Measurements from ENCODE around the gene DAP.
"Not testable (repeated sequence)": the region's sequence is repeated elsewhere in the genome, so short reads cannot be mapped to it uniquely, and the experiment has no call there.

DAP gene

GRCh38 chr5:10735569-10736276 is 25.3 kb downstream of the DAP start:
- DNase-seq (ENCODE audit: low read depth in 2 of 2, low spot score in 1 of 2) = no peak

DNA sequence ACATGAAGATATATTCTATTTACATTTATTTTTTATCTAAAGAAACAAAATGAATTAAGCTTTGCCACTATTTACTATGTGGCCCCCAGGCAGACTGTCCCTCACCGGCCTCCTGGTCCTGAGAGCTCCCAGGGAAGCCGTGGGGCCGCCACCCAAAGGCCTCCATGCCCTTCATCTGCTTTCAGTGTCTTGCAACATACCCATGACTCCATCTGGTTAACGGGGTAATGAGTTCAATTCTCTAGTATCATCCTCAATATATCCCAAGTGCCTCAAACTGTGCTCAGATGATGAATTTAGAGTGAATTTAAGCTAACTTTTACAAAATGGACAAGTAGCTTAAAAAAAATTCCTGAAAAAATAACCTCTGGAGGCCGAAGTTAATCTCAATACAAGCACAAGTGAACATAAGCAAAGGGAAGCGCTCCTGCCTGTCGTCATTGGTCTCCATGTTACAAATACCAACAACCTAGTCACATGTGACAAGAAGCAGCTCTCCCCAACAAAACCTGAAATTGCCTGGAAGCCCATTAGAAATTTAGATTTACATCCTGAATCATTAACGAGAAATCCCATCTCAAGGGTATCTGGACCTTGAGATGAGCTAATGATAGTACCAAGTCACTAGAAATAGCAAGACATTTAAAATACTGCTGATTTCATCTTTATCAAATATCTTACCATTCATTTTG is 26.1 kb downstream of the DAP start:
- DNase-seq (ENCODE audit: low read depth in 2 of 2, low spot score in 1 of 2) = no peak

- DNase-seq (ENCODE audit: low read depth in 2 of 2, low spot score in 1 of 2) = no peak
Observed at GRCh38 chr5:10734037-10734709, 26.9 kb downstream of the DAP start.

GRCh38 chr5:10733426-10733825 is 27.6 kb downstream of the DAP start:
- no peak for DNase-seq (ENCODE audit: low read depth in 2 of 2, low spot score in 1 of 2)

GRCh38 chr5:10731913-10732312 is 29.1 kb downstream of the DAP start:
- DNase-seq (ENCODE audit: low read depth in 2 of 2, low spot score in 1 of 2) = no peak

- DNase-seq (ENCODE audit: low read depth in 2 of 2, low spot score in 1 of 2) = no peak
Observed at GRCh38 chr5:10730043-10730351, 31.0 kb downstream of the DAP start.

DNA sequence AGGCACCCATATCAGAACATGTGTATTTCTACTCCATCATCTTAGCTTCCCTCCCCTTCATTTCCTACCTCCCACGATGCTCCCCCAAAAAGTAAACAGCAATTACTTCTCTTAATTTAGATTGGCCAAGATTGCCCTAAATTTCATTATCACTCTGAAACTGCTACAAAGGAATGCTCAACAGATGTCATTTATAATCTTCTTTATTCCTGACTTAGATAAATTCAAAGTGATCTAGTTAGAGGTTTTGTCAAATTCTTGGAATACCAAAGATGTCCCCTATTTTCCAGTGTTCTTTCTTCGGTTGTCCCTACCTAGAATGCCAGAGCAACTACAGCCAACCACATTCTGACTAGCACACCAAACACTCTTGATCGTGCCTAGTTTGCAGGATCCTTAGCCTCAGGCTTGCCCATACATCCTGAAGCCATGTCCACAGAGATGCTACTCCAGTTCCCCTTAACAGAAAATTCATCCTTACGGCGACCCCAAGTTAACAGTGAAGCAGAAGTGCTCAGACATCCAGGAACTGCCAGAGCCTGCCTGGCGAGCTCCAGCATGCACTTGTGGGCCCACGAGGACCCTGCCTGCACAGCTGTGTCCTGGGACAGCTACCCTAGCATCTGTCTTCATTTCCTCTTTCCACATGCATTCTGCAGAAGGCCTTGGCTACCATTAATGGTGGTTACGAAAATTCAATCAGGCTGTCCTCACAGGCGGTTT is 31.6 kb downstream of the DAP start:
- no peak for DNase-seq (ENCODE audit: low read depth in 2 of 2, low spot score in 1 of 2)

GRCh38 chr5:10728679-10729078 is 32.4 kb downstream of the DAP start:
- no peak for DNase-seq (ENCODE audit: low read depth in 2 of 2, low spot score in 1 of 2)

DNA sequence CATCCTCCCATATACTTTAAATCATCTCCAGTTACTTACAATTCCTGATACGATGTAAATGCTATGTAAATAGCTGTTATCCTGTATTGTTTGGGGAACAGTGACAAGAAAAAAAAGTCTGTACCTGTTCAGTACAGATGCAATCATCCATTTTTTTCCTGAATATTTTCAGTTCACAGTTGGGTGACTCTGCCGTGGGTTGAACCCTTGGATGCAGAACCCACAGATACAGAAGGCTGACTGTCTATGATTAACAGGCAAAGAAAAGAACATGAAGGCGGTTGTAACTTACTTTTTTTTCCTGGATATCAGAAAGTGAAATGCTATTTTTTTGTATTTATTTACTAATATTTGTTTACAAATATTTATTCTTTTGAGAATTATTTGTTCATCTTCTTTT is 33.2 kb downstream of the DAP start:
- no peak for DNase-seq (ENCODE audit: low read depth in 2 of 2, low spot score in 1 of 2)

GRCh38 chr5:10726913-10727517 is 34.0 kb downstream of the DAP start:
- DNase-seq (ENCODE audit: low read depth in 2 of 2, low spot score in 1 of 2) = peak in 1 of 2 donors; percentile 3

DNA sequence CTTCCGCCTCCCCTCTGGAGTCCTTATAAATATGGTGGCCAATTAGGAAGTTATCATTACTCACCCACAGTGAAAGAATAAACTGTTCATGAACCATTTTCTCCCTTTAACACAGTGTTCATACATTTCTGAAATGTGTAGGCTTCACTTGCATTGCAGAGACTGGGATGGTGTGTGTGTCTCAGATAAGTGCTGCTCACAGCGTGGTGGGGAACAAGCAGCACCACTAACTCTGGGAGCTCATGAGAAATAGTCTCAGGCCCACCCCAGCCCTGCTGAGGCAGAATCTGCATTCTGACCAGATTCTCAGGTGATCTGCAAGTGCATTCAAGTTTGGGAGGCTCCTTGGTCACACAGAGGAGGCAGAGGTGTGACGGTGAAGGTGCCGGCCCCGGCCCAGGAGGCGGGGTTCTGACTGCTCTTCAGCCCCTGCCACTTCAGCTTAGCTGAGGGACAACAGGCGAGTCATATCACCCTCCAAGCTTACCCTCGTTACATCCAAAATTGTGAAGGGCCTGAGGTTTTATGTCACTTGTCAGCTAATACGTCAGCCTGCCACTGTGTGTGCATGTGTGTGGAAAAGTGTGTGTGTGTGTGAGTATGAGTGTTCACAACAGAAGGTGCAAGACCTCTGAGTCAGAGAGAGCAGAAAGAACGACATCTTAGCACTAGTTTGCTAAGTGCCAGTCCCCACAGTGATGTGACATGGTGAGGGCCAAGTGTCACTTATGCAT is 34.7 kb downstream of the DAP start:
- no peak for DNase-seq (ENCODE audit: low read depth in 2 of 2, low spot score in 1 of 2)

- DNase-seq (ENCODE audit: low read depth in 2 of 2, low spot score in 1 of 2) = no peak
Observed at GRCh38 chr5:10725636-10726035, 35.4 kb downstream of the DAP start.

- no peak for DNase-seq (ENCODE audit: low read depth in 2 of 2, low spot score in 1 of 2)
Observed at GRCh38 chr5:10724781-10725507, 36.1 kb downstream of the DAP start.

DNA sequence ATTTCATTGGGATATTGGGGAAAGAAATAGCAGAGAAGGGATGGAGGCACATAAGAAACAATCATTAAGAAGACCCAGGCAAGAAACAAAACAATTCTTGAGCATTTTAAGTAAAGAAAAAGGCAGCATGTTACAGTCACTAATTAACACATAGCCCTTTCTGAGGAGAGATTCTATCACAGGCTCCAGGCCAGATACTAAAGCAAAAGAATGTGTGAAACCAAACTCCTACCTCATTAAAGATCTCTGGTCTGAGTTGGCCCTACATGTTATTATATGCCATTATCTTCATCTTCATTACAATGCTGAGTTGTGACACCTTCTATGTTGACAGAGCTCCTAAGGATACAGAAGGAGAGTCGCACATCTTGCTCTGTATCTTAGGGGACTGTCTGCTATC is 37.5 kb downstream of the DAP start:
- no peak for DNase-seq (ENCODE audit: low read depth in 2 of 2, low spot score in 1 of 2)

DNA sequence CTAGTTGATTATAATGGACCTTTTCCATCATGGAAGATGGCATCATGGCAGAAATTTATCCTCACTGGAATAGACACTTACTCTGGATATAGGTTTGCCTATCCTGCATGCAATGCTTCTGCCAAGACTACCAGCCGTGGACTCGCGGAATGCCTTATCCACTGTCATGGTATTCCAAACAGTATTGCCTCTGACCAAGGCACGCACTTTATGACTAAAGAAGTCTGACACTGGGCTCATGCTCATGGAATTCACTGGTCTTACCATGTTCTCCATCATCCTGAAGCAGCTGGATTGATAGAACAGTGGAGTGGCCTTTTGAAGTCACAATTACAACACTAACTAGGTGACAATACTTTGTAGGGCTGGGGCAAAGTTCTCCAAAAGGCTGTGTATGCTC is 40.3 kb downstream of the DAP start:
- not testable (repeated sequence) for DNase-seq (ENCODE audit: low read depth in 2 of 2, low spot score in 1 of 2)

DNA sequence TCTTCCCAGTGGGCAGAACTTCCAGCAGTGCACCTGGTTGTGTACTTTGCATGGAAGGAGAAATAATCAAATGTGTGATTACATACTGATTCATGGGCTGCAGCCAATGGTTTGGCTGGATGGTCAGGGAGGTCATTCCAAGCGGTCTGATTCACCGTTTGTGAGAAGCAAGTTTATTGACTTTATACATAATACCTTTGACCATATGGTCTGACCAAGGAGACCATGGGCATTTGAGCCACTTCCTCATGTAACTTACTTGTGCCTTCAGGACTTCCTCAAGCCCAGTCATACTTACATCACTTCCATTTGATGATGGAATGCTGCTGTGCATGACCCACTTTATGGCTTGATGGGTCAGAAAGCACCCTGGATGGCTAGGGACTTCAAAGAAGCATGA is 41.1 kb downstream of the DAP start:
- DNase-seq (ENCODE audit: low read depth in 2 of 2, low spot score in 1 of 2) = no peak

DNA sequence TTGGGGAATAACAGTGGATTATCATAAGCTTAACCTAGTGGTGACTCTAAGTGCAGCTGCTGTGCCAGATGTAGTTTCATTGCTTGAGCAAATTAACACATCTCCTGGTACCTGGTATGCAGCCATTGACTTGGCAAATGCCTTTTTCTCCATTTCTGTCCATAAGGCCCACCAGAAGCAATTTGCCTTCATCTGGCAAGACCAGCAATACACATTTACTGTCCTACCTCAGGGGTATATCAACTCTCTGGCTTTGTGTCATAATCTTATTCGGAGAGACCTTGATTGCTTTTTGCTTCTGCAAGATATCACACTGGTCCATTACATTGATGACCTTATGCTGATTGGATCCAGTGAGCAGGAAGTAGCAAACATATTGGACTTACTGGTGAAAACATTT is 42.4 kb downstream of the DAP start:
- DNase-seq (ENCODE audit: low read depth in 2 of 2, low spot score in 1 of 2) = not testable (repeated sequence)

DNA sequence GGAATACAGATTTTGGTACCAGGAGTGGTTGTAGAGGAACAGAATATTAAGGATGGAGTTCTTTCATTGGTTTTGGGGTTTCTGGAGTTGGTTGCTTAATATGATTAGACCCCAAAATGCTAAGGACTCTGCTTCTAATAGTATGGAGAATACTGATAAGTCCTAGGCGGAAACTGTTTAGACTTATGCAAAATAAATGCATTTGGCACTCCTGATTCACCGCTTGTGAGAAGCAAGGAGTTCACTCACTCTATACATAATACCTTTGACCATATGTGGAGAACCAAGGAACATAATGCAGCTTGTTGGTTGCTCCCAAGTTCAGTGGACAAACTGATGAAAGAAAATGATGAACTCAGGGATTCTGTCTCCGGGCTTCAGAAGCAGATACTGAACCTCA is 44.2 kb downstream of the DAP start:
- DNase-seq (ENCODE audit: low read depth in 2 of 2, low spot score in 1 of 2) = not testable (repeated sequence)

DNA sequence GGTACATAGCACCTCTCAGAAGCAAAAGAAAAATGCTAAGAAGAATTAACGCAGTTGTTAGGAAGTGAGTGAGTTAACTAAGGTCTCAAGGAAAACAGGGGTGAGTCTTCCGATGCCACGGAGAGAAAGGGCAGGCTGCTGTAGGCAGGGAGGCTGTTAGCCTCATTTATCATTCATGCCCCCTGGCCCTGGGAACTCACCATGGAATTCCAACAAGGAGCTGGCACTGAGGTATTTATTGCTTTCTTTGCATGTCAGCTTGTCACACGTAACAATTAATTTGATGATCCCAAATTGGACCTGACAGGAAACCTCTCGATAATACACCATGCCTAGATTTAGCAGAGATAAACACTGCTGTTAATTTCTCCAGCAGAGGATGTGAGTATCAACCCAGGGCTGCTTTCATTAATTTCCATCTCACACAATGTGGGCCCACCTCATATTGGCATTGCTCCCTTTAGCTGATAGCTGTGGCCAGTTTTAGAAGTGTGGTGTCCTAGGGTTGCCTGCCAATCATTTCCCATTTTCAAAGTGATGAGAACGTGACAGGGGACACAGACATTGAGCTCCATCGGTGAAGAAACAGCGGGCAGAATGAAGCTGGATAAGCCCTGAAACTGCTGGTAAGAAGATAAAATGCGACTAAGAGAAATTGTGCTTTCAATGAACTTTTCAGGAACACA is 45.3 kb downstream of the DAP start:
- DNase-seq (ENCODE audit: low read depth in 2 of 2, low spot score in 1 of 2) = no peak
